Nephron (organoid): ENCODE measurements around the gene ACSL1.

Source experiments
- H3K27ac Mint-ChIP-seq, 3 experiments: 2 replicates each; pipeline ENCODE4 v1.8.0; 2020; ENCODE audit warnings: mixed read lengths in 3 of 3, mild to moderate bottlenecking in 2 of 3, moderate library complexity in 1 of 3
- H3K27me3 Mint-ChIP-seq: 2 replicates; pipeline ENCODE4 v1.8.0; 2021; ENCODE audit warnings: low read depth, mild to moderate bottlenecking, moderate library complexity, mixed read lengths
- H3K36me3 Mint-ChIP-seq: 2 replicates; pipeline ENCODE4 v1.8.0; 2020; ENCODE audit warnings: low read depth, mixed read lengths
- H3K4me1 Mint-ChIP-seq: 2 replicates; pipeline ENCODE4 v1.8.0; 2020; ENCODE audit warnings: mixed read lengths
- H3K4me3 Mint-ChIP-seq, 3 experiments: 2 replicates each; pipeline ENCODE4 v1.8.0; 2020; ENCODE audit warnings: mild to moderate bottlenecking in 3 of 3, mixed read lengths in 3 of 3, moderate library complexity in 2 of 3
- H3K9me3 Mint-ChIP-seq: 2 replicates; pipeline ENCODE4 v1.8.0; 2020; ENCODE audit warnings: mixed read lengths
- TF ChIP-seq, protein P1 (sequence below), 3 experiments: fragments of 200-600 bp; sonication (generic); IDR thresholded peaks; one replicate each; pipeline ENCODE4 v1.5.0; 2021; ENCODE audit warnings: antibody characterized with exemption in 3 of 3; ENCODE audit not compliant: unreplicated experiment in 3 of 3

The ACSL1 gene

DNA sequence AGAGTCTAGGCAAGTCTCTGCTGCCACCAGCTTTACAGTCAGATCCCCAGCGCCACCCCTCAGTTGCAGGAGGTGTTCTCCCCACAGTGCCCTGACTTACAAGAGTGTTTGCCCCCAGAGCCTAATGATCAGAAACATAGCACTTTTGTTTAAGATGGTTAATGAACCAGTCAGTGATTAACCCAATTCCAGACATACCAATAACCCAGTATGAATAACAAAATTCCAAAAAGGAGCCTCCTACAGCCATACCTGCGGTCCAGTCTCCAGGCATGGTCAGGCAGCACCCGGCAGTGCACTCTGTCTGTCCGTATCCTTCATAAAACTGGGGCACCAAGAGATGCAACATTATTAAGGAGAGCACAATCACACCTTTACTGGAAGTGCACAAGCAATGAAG lies 61.2 kb downstream of the ACSL1 start:
- H3K27ac Mint-ChIP-seq = no peak overlapping the region
- peaks cover 30% of the 10 kb centered on the region for H3K36me3 Mint-ChIP-seq
- H3K9me3 Mint-ChIP-seq = no peaks in the 10 kb centered on the region
- no peak overlapping the region for H3K4me3 Mint-ChIP-seq
- TF ChIP-seq, protein P1, sequence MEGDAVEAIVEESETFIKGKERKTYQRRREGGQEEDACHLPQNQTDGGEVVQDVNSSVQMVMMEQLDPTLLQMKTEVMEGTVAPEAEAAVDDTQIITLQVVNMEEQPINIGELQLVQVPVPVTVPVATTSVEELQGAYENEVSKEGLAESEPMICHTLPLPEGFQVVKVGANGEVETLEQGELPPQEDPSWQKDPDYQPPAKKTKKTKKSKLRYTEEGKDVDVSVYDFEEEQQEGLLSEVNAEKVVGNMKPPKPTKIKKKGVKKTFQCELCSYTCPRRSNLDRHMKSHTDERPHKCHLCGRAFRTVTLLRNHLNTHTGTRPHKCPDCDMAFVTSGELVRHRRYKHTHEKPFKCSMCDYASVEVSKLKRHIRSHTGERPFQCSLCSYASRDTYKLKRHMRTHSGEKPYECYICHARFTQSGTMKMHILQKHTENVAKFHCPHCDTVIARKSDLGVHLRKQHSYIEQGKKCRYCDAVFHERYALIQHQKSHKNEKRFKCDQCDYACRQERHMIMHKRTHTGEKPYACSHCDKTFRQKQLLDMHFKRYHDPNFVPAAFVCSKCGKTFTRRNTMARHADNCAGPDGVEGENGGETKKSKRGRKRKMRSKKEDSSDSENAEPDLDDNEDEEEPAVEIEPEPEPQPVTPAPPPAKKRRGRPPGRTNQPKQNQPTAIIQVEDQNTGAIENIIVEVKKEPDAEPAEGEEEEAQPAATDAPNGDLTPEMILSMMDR (IDR thresholded peaks at IDR 0.05; ENCODE audit: unreplicated experiment in 3 of 3) = no peak
- no peaks in the 10 kb centered on the region for H3K27me3 Mint-ChIP-seq
- H3K4me1 Mint-ChIP-seq = peaks cover 13% of the 10 kb centered on the region

DNA sequence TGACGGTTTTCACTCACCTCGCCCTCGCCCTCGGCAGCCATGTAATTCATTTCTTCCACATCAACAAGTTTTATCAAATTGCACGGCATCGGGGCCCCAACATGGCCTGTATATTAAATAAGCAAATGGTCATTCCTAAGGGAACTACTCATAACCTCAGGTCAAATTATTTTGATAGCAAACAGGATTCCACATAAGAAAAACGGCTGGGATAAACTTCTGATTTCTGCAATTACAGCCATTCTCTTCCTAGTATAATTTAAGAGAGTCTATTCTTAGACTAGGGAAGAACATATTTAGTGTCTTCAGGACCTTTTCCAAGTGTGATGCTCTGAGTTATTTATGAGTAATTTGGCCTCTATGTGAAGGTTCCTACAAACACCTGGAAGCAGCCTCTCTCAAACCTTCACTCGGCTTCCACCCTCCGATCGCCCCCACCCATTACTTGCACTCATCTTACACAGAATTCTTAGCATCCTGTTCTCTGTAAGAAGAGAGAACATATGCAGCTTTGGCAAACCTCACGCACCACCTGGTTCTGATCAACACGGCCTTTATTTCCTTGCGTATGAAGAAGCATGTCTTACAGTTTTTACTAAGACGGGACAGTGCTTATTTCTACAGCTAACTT lies 62.5 kb downstream of the ACSL1 start:
- H3K4me3 Mint-ChIP-seq = no peak overlapping the region
- peaks cover 13% of the 10 kb centered on the region for H3K4me1 Mint-ChIP-seq
- H3K27me3 Mint-ChIP-seq = no peaks in the 10 kb centered on the region
- peak overlapping the region in 2 of 3 experiments; percentile 7 to 10 for H3K27ac Mint-ChIP-seq
- no peaks in the 10 kb centered on the region for H3K9me3 Mint-ChIP-seq
- peaks cover 33% of the 10 kb centered on the region for H3K36me3 Mint-ChIP-seq
- TF ChIP-seq, protein P1 (IDR thresholded peaks at IDR 0.05; ENCODE audit: unreplicated experiment in 3 of 3) = no peak

DNA sequence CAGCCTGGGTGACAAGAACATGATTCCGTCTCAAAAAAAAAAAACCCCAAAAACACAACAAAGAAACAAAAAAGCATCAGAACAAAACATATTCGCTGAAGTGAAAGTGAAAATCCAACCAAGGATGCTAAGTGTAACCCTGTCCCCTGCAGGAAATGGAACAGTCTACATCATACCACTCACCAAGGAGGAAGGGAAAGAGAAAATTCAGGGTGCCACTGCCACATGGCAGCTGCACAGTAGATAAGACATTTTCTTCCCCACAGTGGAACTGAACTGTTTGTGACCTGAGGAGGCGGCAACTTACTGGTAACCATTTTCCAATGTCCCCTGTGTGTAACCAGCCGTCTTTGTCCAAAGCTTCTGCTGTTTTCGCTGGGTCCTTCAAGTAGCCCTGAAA lies 63.7 kb downstream of the ACSL1 start:
- no peak overlapping the region for H3K4me3 Mint-ChIP-seq
- TF ChIP-seq, protein P1 (IDR thresholded peaks at IDR 0.05; ENCODE audit: unreplicated experiment in 3 of 3) = no peak
- no peak overlapping the region for H3K27ac Mint-ChIP-seq

DNA sequence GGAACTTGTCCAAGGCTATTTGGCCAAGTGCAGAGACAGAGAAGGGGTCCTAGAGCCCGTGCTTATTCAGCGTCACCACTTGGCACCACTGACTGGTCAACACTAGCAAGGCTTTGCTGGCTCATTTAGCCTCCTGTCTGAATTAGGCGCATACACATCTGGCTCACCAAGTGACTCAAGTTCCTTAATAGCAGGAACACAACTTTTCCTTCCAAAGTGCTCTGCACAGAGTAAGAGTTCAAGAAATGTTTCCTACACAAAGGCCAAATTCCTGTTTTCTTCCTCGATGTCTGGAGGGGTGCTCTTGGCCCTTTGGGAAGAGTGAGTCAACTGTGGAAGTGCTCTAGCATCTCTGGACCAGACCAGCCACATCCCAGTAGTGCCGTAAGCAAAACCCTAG lies 65.1 kb downstream of the ACSL1 start:
- Mint-ChIP-seq H3K36me3 (peaks cover 36% of the 10 kb centered on the region), H3K4me1 (peaks cover 32% of the 10 kb centered on the region), H3K9me3 (no peaks in the 10 kb centered on the region), H3K4me3 (no peak overlapping the region), H3K27me3 (no peaks in the 10 kb centered on the region), H3K27ac (no peak overlapping the region)
- TF ChIP-seq, protein P1 (IDR thresholded peaks at IDR 0.05; ENCODE audit: unreplicated experiment in 3 of 3) = no peak

More for the DNA sequence above, 63.7 kb downstream of the ACSL1 start:
- H3K9me3 Mint-ChIP-seq = no peaks in the 10 kb centered on the region
- no peaks in the 10 kb centered on the region for H3K27me3 Mint-ChIP-seq
- H3K4me1 Mint-ChIP-seq = peaks cover 21% of the 10 kb centered on the region
- H3K36me3 Mint-ChIP-seq = peaks cover 39% of the 10 kb centered on the region

DNA sequence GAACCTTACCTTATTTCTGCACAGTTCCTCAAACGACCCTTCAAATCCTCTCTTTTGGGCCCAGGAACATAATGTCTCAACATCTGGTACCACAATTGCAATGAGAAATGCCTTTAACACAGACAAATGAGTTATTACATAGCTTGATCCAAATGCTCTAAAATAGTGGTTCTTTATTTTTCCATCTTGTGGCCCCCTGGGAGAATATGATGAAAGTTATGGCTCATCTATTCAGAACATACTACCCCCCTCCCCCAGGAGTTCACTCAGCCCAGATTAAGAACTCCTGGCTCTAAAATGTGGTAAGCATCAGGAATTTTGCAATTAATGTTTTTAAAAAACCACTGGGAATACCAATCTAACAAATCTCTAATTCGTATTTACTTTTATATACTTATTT lies 68.0 kb downstream of the ACSL1 start:
- H3K4me3 Mint-ChIP-seq = no peak overlapping the region
- no peaks in the 10 kb centered on the region for H3K27me3 Mint-ChIP-seq
- H3K27ac Mint-ChIP-seq = no peak overlapping the region
- peaks cover 29% of the 10 kb centered on the region for H3K36me3 Mint-ChIP-seq
- no peaks in the 10 kb centered on the region for H3K9me3 Mint-ChIP-seq
- TF ChIP-seq, protein P1 (IDR thresholded peaks at IDR 0.05; ENCODE audit: unreplicated experiment in 3 of 3) = no peak
- H3K4me1 Mint-ChIP-seq = peaks cover 44% of the 10 kb centered on the region

DNA sequence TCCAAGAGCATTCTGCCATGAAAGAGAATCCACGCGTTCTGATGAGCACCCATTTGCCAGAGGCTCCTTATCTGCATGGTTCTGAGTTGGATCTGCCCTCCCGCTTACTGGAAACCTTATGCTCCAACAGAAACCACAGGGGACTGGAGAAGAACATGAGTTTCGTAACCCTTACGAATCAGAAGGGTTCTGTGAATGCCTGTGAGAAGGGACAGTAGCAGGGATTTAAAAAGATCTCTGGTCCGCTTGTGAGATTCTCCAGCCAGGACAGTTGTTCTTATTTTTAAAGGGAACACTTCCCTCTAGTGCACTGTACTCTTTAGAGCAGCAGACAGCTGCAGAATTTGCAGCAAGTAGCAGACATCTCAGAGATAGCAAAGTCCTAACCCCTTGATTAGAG lies 69.4 kb downstream of the ACSL1 start:
- peaks cover 54% of the 10 kb centered on the region for H3K4me1 Mint-ChIP-seq
- TF ChIP-seq, protein P1 (IDR thresholded peaks at IDR 0.05; ENCODE audit: unreplicated experiment in 3 of 3) = no peak
- no peak overlapping the region for H3K4me3 Mint-ChIP-seq
- no peaks in the 10 kb centered on the region for H3K27me3 Mint-ChIP-seq
- H3K9me3 Mint-ChIP-seq = no peaks in the 10 kb centered on the region
- H3K36me3 Mint-ChIP-seq = peaks cover 27% of the 10 kb centered on the region
- peak overlapping the region; percentile 58 to 79 (median 61) for H3K27ac Mint-ChIP-seq
